Endothelial cell of hepatic sinusoid (primary cell): ENCODE measurements around the gene VWA3B.
"Not testable (repeated sequence)": the region's sequence is repeated elsewhere in the genome, so short reads cannot be mapped to it uniquely, and the experiment has no call there.

Source experiments
- in situ Hi-C: cut with HindIII; loops from 2 replicates; pipeline ENCODE4 v1.10.0; 2017; ENCODE audit warnings: low sequenced_read_pairs

VWA3B gene

DNA sequence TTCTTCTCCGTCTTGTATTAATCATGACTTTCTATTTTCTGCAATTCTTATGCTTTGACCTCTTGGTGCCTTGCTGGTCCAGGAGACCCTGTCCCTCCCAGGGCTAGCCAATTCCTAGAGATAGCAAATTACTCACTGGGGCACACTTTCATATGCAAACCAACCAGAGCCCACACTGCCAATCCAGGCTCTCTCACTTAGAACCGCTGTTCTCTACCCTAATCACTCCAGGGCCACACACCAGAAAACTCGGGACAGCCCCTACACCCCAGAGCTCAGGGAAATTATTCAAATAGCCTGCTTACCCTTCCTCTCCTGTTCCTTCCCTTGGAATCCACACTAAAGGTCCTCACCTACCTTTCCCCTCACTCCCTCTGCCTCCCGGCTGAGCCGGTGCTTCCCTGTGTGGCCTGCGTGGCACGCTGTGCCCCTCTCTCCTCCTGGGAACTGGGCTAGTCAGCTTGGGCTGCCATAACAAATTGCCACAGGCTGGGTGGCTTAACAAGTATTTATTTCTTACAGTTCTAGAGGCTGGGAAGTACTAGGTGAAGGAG is 41.7 kb downstream of the VWA3B start:
- in situ Hi-C loops: no loop called here

DNA sequence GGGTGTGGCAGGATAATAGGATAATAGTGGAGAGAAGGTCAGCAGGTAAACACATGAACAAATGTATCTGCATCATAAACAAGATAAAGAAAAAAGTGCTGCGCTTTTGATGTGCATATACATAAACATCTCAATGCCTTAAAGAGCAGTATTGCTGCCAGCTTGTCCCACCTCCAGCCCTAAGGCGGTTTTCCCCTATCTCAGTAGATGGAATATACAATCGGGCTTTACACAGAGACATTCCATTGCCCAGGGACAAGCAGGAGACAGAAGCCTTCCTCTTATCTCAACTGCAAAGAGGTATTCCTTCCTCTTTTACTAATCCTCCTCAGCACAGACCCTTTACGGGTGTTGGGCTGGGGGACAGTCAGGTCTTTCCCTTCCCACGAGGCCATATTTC is 43.1 kb downstream of the VWA3B start:
- in situ Hi-C loops: not testable (repeated sequence)

DNA sequence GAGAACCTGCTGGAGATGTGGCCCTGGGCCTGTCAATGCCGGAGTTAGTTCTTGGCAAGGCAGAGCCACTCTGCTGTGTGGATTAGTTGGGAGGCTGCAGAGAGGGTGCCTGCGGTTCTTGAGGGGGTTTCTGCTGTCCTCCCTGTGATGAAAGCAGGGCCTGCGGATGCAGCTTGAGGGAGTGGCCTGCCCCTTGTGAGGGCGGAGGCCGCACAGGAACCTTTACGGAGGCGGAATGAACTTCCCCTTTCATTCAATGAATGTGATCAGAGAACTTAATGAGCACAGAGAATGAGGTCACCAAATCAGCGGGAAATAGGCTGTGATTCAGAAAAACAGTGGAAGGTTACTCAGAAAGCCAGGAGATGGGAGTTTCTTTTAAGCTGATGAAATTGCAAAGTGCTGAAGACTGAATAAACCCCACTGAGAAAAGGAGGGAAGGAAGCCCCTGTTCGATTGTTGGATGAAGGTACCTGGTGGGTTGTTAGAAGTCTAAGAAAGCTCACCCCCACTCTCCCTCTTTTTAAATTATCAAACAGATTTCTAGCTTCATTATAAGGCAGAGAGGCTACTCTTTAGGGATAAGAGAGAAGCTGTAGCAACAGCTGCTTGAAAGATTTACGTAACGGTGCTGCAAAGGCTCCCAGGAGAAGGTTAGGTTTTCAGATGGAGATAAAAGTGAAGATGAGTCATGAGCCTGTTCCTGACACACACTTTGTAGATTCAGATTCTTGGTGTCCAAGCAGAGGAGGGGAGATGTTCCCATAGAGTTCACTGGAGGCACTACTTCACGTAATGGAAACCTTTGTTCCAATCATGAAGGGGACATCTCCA is 47.4 kb downstream of the VWA3B start:
- in situ Hi-C loops: no loop called here

DNA sequence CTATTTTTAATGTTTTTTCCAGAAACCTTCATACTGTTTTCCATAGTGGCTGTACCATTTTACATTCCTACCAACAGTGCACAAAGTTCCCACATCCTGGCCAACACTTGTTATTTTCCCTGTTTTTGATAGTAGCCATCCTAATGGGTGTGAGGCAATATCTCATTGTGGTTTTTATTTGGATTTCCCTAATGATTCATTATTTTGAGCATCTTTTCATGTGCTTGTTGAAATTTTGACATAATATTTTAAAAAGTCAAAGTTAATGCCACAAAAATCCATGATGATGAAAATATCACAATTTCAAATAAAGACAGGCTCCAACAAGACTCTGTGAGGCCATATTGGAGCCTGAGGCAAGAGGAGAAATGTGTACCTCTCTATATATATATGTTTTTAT is 50.2 kb downstream of the VWA3B start:
- in situ Hi-C loops: no loop called here

DNA sequence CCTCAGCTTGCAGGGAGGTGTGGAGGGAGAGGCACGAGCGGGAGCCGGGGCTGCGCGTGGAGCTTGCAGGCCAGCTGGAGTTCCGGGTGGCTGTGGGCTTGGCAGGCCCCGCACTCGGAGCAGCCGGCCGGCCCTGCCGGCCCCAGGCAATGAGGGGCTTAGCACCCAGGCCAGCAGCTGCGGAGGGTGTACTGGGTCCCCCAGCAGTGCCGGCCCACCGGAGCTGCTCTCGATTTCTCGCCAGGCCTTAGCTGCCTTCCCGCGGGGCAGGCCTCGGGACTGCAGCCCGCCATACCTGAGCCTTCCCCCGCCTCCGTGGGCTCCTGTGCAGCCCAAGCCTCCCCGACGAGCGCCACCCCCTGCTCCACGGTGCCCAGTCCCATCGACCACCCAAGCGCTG is 52.0 kb downstream of the VWA3B start:
- in situ Hi-C loops: not testable (repeated sequence)

DNA sequence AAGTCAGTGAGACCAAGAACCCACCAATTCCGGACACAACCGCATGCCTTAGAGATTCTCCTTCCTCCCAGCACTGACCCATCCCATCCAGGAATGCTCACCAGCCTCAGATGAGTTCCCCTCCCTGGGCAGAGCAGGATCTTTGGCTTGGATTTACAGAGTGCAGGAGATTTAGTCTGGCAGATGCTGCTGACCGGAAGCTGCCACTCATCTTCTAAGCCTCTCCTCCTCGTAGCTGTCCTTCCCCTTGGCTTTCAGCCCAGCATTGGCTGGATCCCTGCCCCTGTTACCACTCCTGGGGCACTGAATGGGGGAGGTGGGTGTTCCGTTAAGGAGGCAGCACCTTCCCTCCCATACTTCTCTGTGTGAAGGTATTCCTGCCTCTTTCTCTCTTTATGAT is 53.2 kb downstream of the VWA3B start:
- in situ Hi-C loops: no loop called here

- in situ Hi-C loops: no loop called here
Observed at GRCh38 chr2:98142106-98142791, 55.3 kb downstream of the VWA3B start.

GRCh38 chr2:98145070-98145469 is 58.1 kb downstream of the VWA3B start:
- in situ Hi-C loops: no loop called here

GRCh38 chr2:98147900-98148299 is 60.9 kb downstream of the VWA3B start:
- in situ Hi-C loops: not testable (repeated sequence)

- in situ Hi-C loops: no loop called here
Observed at GRCh38 chr2:98148595-98149332, 61.8 kb downstream of the VWA3B start.

DNA sequence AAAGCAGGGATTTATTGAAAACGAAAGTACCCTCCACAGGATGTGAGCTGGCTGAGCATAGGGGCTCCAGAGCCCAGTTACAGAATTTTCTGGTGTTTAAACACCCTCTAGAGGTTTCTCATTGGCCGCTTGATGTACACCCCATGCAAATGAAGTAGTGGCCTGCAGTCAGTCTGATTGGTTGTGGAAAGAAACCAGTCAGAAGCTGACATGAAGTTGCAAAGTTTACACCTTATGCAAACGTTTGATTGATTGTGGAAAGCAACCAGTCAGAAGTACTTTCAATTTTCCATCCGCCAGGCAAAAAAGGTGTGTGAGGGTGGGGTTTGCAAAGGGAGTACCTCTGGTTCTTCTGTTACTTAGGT is 62.3 kb downstream of the VWA3B start:
- in situ Hi-C loops: no loop called here

DNA sequence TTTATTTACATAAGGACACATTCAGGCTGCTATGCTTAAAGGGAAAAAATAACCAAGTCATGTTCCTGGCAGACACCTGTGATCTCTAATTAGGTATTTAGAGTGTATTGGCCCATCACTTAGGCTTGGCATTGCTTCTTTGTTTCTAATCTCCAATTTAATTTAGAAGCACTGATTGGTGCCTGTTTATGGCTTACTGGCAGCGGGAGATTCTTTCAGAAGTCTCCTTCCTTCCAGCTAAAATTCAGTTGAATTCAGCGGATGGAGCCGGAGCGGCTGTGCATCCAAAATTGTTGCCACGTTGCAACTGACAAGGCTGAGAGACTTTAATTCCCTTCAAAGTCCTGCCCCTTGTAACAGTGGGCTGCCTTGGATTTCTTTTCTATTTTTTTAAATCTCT is 66.5 kb downstream of the VWA3B start:
- in situ Hi-C loops: no loop called here

- in situ Hi-C loops: no loop called here
Observed at GRCh38 chr2:98155291-98155690, 68.3 kb downstream of the VWA3B start.

GRCh38 chr2:98155716-98156115 is 68.7 kb downstream of the VWA3B start:
- in situ Hi-C loops: no loop called here

GRCh38 chr2:98156304-98156703 is 69.3 kb downstream of the VWA3B start:
- in situ Hi-C loops: no loop called here

- in situ Hi-C loops: no loop called here
Observed at GRCh38 chr2:98157557-98157956, 70.6 kb downstream of the VWA3B start.

DNA sequence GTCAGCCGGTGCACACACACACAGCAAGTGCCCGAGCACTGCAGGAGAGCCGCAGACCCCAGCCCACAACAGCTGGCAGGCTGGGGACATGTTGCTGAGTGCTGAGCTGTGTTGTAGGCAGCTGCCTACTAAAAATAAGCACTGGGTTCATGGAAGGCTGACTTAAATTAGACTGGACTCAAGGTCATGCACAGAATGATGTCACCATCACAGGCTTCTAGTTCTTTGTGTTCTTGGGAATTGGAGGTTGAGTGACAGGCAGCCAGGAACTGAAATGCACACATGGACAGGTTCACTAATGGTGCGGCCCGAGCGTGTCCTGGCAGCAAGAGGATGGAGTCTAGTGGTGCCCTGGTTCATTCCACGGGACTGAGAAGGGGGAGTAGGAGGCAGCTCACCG is 71.3 kb downstream of the VWA3B start:
- in situ Hi-C loops: no loop called here

GRCh38 chr2:98160554-98160953 is 73.6 kb downstream of the VWA3B start:
- in situ Hi-C loops: no loop called here

- in situ Hi-C loops: no loop called here
Observed at GRCh38 chr2:98161186-98161585, 74.2 kb downstream of the VWA3B start.

DNA sequence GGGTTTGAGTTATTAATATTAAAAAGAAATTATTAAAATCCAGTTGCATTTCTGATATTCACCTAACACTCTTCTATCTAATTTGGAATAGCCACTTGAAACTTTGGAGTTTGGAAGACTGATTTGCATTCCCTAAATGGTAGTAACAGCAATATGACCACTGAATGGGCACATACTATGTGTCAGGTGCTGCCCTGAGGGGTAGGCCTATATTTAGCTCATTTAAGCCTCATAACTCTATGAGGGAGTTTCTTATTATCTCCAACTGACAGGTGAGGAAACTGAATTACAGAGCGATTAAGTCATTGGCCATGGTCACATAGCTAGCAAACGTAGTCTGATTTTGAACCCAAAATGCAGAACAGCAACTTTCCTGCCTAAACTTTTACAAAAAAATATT is 77.3 kb downstream of the VWA3B start:
- in situ Hi-C loops: no loop called here

DNA sequence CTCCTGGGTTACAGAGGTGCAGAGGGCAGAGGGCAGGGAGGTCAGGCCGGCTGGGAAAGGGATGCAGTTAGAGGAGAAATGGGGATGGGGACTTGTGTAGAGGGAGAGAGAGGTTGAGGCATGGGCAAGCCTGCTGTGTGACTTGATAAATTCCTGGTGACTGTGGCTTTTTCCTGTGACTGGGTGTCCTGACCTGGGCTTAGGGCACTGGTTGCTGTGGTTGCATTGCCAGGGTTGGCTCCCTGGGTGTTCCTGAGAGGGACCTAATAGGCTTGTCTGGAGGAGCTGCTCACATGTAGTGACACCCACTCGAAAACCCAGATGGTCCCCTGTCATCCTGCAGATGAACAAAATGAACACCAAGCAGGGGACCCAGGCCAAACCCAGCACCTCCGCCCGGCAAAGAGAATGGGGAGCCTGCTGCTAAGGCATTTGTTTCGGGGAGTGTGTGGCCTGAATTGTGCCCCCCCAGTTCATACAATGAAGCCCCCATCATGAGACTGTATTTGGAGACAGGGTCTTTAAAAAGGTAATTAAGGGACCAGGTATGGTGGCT is 78.6 kb downstream of the VWA3B start:
- in situ Hi-C loops: no loop called here
